Adrenal gland (tissue), 5 donors: ENCODE measurements around the gene TBC1D10A.

Experiments used
- POLR2A ChIP-seq, 2 donors: fragments of 450-650 bp; IDR thresholded peaks; one replicate each; pipeline ENCODE4 v1.6.1; 2017; ENCODE audit warnings: antibody characterized with exemption in 2 of 2, mild to moderate bottlenecking in 2 of 2, moderate library complexity in 1 of 2
- TF ChIP-seq, protein P1 (sequence below), 6 experiments: fragments of 450-650 bp in 4 of 6; fragments of 200-600 bp in 2 of 6; sonication (generic) in 1 of 6; IDR thresholded peaks; 1 replicate in 5 of 6; 2 replicates in 1 of 6; pipeline versions ENCODE4 v1.5.1 to v1.8.0; 2016 to 2021; ENCODE audit warnings: antibody characterized with exemption in 6 of 6, mild to moderate bottlenecking in 2 of 6, moderate library complexity in 1 of 6
- donor health status: DM: no; HTN: no; CAD: no.

DNA sequence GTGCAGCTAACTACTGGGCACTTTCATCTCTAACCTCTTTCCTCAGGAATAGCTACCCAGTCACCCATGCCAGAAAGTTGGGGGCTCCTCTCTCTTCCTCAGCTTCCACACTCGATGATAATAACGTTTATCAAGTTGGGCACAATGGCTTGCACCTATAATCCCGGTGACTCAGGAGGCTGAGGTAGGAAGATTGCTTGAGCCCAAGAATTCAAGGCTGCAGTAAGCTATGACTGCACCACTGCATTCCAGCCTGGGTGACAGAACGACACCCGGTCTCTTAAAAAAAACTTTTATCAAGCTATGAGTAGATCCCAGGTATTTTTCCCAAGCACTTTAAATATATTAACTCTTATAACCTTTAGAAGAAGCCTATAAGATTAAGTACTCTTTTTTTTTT lies 27.9 kb upstream of the TBC1D10A start:
- no peak for TF ChIP-seq POLR2A (IDR thresholded peaks at IDR 0.05)
- TF ChIP-seq, protein P1, sequence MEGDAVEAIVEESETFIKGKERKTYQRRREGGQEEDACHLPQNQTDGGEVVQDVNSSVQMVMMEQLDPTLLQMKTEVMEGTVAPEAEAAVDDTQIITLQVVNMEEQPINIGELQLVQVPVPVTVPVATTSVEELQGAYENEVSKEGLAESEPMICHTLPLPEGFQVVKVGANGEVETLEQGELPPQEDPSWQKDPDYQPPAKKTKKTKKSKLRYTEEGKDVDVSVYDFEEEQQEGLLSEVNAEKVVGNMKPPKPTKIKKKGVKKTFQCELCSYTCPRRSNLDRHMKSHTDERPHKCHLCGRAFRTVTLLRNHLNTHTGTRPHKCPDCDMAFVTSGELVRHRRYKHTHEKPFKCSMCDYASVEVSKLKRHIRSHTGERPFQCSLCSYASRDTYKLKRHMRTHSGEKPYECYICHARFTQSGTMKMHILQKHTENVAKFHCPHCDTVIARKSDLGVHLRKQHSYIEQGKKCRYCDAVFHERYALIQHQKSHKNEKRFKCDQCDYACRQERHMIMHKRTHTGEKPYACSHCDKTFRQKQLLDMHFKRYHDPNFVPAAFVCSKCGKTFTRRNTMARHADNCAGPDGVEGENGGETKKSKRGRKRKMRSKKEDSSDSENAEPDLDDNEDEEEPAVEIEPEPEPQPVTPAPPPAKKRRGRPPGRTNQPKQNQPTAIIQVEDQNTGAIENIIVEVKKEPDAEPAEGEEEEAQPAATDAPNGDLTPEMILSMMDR (IDR thresholded peaks at IDR 0.05), result no peak
